Large intestine (tissue), 3 donors: ENCODE results near the gene SPINT1. TPM values are rescaled to one million over a fixed set of nuclear protein-coding genes. Genes with fewer than 3 reads are reported as not detected.

Experiments used
- DNase-seq, 2 donors: peaks; one replicate each; pipeline versions ENCODE4 v3.0.0 to v3.0.0-alpha.2; 2013
- H3K27ac ChIP-seq: one replicate; pipeline ENCODE4 v1.5.1; 2013; ENCODE audit warnings: low read length
- H3K27me3 ChIP-seq: 2 replicates; pipeline ENCODE4 v1.6.1; 2013; ENCODE audit warnings: low read length; ENCODE audit not compliant: control insufficient read depth, insufficient read depth
- H3K36me3 ChIP-seq: 2 replicates; pipeline ENCODE4 v1.6.1; 2013; ENCODE audit warnings: low read length; ENCODE audit not compliant: control insufficient read depth, insufficient read depth
- H3K4me1 ChIP-seq: one replicate; pipeline ENCODE4 v1.6.1; 2013; ENCODE audit warnings: low read length; ENCODE audit not compliant: control insufficient read depth, insufficient read depth
- H3K4me3 ChIP-seq: one replicate; pipeline ENCODE4 v1.5.1; 2013; ENCODE audit warnings: low read length
- H3K9me3 ChIP-seq: one replicate; pipeline ENCODE4 v1.6.1; 2013; ENCODE audit warnings: mild to moderate bottlenecking, low read depth, low read length, moderate library complexity; ENCODE audit not compliant: control insufficient read depth
- WGBS: methylation state at CpG from one replicate; pipeline ENCODE4 v1.1.5; 2013; ENCODE audit warnings: low lambda C conversion rate; ENCODE audit not compliant: insufficient coverage; 5-methylcytosine and 5-hydroxymethylcytosine counted together
- polyA plus RNA-seq: library from polyadenylated mRNA; unstranded; fragments of 120-200 nt; gene quantifications from one replicate; pipeline ENCODE4 v1.2.1, GENCODE V29; 2013

The SPINT1 gene
- polyA plus RNA-seq, 1 donor: 166 TPM

- DNase-seq: no peak
- H3K9me3 ChIP-seq: no peaks in the 10 kb centered on the region
- peaks cover 28% of the 10 kb centered on the region for H3K4me1 ChIP-seq
- no peak overlapping the region for H3K27ac ChIP-seq
- no peak overlapping the region for H3K4me3 ChIP-seq
- H3K36me3 ChIP-seq: peaks cover 56% of the 10 kb centered on the region
- H3K27me3 ChIP-seq: no peaks in the 10 kb centered on the region
- WGBS: no CpG with 5 or more reads among the region's 33 CpGs
These were observed 59.0 kb downstream of the SPINT1 start for GRCh38 chr15:40902605-40903561.

DNA sequence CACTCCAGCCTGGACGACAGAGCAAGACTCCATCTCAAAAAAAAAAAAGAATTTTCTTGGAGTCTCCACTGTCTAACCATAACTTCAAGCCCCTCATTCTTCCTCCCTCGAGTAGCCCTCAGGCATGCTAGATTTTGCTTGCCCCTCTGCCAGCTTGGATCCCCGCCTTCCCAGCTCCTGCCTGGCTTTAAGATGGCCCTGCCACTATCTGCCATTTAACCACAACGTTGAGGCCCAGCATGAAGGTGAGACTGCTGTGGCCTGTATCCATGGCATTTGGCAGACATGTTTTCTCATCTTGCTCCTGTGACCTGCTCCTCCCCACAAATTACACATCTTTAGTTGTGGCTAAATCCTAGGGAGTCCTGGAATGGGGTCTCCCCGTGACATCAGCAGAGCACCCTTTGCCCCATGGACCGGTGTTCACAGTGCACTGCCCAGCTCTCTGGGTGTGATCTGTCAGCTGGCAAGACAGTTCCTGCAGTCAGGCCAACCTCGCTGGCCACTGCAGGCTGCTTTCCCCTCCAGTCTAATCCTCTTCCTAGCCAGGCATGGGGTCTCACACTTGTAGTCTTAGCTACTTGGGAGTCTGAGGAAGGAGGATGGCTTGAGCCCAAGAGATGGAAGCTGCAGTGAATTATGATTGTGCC lies 60.8 kb downstream of the SPINT1 start:
- H3K27ac ChIP-seq: no peak overlapping the region
- peaks cover 42% of the 10 kb centered on the region for H3K4me1 ChIP-seq
- H3K4me3 ChIP-seq: no peak overlapping the region
- H3K27me3 ChIP-seq: no peaks in the 10 kb centered on the region
- WGBS: no CpG with 5 or more reads among the region's 7 CpGs
- H3K36me3 ChIP-seq: peaks cover 40% of the 10 kb centered on the region
- H3K9me3 ChIP-seq: no peaks in the 10 kb centered on the region
- DNase-seq: no peak

DNA sequence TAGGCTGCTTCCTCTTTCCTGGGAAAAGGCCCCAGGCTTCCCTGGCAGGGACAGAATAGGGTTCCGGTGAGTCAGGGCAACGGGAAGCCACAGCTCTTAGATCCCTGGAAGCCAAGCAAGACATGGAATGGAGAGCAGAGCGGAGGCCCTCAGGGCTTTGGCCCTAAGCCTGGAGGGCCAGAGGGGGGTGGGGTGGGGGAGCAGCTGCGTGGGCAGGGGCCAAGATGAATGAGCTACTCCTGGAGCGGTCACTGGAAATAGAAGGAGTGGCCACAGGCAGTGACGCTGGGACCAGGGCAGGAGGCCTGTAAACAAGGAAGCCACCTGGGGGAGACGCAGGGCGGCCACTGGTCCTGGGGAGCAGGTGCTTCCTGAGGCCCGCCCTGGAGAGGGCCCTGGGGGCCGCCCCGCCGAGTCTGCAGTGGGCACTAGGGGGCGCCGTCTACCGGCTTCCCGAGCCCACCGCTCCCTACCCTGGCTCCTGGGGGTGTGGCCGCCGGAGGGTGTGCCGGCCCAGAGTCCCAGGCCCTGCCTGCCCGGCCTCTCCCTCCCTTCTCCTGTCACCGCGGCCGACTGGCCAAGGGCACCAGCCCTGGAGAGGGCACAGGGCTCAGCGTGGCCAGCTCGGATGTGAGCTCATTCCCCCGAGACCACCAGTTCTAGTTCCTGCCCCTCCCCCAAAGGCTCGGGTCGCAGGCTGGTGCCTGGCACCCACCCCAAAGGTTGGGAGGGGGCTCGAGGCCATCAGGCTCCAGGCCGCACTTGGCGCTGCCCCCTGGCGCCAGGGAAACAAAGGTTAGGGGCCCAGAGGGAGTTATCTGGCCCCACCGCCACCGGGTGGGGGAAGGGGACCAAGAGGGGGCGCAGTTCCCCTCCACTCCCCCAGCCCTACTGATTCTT lies 62.5 kb downstream of the SPINT1 start:
- H3K9me3 ChIP-seq: no peaks in the 10 kb centered on the region
- no CpG with 5 or more reads among the region's 36 CpGs for WGBS
- peak; percentile 92 to 93 for DNase-seq
- H3K4me3 ChIP-seq: peak overlapping the region; percentile 54
- no peaks in the 10 kb centered on the region for H3K27me3 ChIP-seq
- peaks cover 50% of the 10 kb centered on the region for H3K4me1 ChIP-seq
- H3K27ac ChIP-seq: peak overlapping the region; percentile 92
- H3K36me3 ChIP-seq: peaks cover 24% of the 10 kb centered on the region

DNA sequence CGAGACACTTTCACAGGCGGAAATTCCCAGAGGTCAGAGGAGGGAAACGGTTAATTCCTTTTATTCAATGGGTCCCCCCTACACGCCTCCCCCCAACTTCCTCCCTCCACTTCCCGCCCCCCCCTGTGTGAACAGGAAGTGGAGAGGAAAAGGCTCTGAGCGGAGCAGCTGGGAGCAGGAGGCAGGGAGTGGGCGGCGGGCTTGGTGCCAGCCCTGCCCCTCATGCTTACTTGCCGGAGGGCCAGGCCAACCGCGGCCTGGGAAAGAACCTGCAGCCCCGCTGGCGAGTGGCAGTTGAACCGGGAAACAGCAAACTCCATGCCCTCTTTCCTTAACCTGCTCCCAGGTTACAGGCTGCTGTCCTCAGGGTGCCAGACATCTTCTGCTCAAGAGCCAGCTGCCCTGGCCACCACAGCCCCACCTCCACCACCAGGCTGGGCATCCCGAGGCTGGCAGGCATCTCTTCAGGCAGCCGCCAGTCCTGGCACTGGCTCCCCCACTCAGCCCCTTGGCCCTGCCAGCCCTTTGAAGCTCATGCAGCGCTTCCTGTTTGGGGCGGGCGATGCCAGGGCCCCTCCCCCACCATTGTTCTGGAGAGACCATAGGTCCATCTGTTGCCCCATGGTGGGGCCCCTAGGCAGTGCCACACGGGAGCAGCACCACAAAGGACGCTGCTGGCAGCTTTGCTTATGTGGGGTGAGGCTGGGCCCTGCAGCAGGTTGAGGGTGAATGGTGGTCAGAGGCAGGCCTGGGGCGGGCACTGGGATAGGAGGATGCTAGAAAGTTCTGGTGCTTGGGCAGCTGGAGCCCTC lies 63.3 kb downstream of the SPINT1 start:
- peak overlapping the region; percentile 92 for H3K27ac ChIP-seq
- no CpG with 5 or more reads among the region's 22 CpGs for WGBS
- no peaks in the 10 kb centered on the region for H3K27me3 ChIP-seq
- no peak for DNase-seq
- H3K36me3 ChIP-seq: peaks cover 24% of the 10 kb centered on the region
- H3K4me3 ChIP-seq: peak overlapping the region; percentile 54
- no peaks in the 10 kb centered on the region for H3K9me3 ChIP-seq
- H3K4me1 ChIP-seq: peaks cover 50% of the 10 kb centered on the region

Other genes with a start within 250 kb of the SPINT1 start
- gene KNL1, start 249.8 kb upstream of the SPINT1 start, polyA plus RNA-seq: 9.8 TPM
- gene RAD51, start 148.9 kb upstream of the SPINT1 start, polyA plus RNA-seq: 8.1 TPM
- gene RMDN3, start 88.8 kb upstream of the SPINT1 start, polyA plus RNA-seq: 79.8 TPM
- 182 TPM for gene GCHFR, start 80.0 kb upstream of the SPINT1 start, polyA plus RNA-seq
- gene C15orf62, start 74.1 kb upstream of the SPINT1 start, polyA plus RNA-seq: 5.4 TPM
- 25.6 TPM for gene ZFYVE19, start 37.0 kb upstream of the SPINT1 start, polyA plus RNA-seq
- gene DNAJC17, start 36.6 kb upstream of the SPINT1 start, polyA plus RNA-seq: 40.9 TPM
- gene PPP1R14D, start 15.3 kb upstream of the SPINT1 start, polyA plus RNA-seq: 14.0 TPM
- gene RHOV, start 30.2 kb downstream of the SPINT1 start, polyA plus RNA-seq: 0.54 TPM
- 19.5 TPM for gene VPS18, start 50.4 kb downstream of the SPINT1 start, polyA plus RNA-seq
- 12.3 TPM for gene DLL4, start 85.3 kb downstream of the SPINT1 start, polyA plus RNA-seq
- gene CHAC1, start 109.4 kb downstream of the SPINT1 start, polyA plus RNA-seq: 1.4 TPM